ENCODE results near the gene C1S. TPM values are rescaled to one million over a fixed set of nuclear protein-coding genes. Genes with fewer than 3 reads are reported as not detected.
"Not testable (repeated sequence)": the region's sequence is repeated elsewhere in the genome, so short reads cannot be mapped to it uniquely, and the experiment has no call there.

The C1S gene
- total RNA-seq, 2 donors from 2014 or later: 1.3 to 4.3 TPM

DNA sequence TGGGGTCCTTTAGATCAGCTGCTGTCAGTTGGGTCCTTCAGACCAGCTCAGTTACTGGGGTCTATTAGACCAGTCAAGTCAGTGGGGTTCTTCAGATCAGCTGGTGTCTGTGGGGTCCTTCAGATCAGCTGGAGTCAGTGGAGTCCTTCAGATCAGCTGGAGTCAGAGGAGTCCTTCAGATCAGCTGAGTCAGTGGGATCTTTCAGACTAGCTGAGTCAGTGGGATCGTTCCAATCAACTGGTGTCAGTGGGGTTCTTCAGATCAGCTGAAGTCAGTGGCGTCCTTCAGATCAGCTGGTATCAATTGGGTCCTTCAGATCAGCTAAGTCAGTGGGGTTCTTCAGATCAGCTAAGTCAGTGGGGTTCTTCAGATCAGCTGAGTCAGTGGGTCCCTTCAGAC lies 27.5 kb upstream of the C1S start:
- ATAC-seq (no peak), DNase-seq (ENCODE audit: low spot score) (no peak)
- H3K27me3 Mint-ChIP-seq: peaks cover 0 to 2% of the 10 kb centered on the region in 2 donors
- H3K36me3 Mint-ChIP-seq: no peaks in the 10 kb centered on the region
- no peaks in the 10 kb centered on the region for H3K9me3 Mint-ChIP-seq
- peaks cover 6% of the 10 kb centered on the region in 2 donors for H3K4me1 Mint-ChIP-seq (ENCODE audit: low read depth in 2 of 2)
- no peak overlapping the region for H3K27ac Mint-ChIP-seq
- H3K4me3 Mint-ChIP-seq: no peak overlapping the region

DNA sequence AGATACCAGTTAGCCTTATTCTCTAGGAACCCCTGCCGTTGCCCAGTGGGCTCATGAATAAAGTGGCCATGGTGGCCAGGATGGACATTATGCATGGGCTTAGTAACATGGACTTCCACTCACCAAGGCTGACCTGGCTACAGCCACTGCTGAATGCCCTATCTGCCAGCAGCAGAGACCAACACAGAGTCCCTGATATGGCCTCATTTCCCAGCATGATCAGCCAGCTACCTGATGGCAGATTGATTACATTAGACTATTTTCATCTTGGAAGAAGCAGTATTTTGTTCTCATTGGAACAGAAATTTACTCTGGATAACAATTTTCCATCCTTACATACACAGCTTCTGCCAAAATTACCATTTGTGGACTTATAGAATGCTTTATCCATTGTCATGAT lies 26.1 kb upstream of the C1S start:
- Mint-ChIP-seq H3K27me3 (peaks cover 0 to 2% of the 10 kb centered on the region in 2 donors), H3K27ac (no peak overlapping the region), H3K9me3 (no peaks in the 10 kb centered on the region), H3K4me1 (ENCODE audit: low read depth in 2 of 2) (peaks cover 6% of the 10 kb centered on the region in 2 donors), H3K36me3 (no peaks in the 10 kb centered on the region), H3K4me3 (no peak overlapping the region)
- DNase-seq (ENCODE audit: low spot score): no peak
- ATAC-seq: no peak

DNA sequence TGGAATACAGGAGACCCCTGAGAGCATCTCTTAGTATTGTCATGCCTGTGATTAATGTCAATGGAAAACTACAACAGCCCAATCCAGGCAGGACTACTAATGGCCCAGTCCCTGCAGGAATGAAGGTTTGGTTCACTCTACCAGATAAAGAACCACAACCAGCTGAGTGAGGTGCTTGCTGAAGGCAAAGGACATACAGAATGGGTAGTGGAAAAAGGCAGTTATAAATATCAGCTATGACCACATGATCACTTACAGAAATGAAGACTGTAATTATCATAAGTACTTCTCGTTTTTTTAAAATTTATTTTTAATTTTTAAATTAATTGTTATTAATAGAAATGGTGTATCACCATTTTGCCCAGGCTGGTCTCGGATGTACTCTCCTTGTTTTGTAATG lies 25.1 kb upstream of the C1S start:
- DNase-seq (ENCODE audit: low spot score): no peak
- Mint-ChIP-seq H3K4me3 (no peak overlapping the region), H3K9me3 (no peaks in the 10 kb centered on the region), H3K4me1 (ENCODE audit: low read depth in 2 of 2) (peaks cover 6% of the 10 kb centered on the region in 2 donors), H3K27ac (no peak overlapping the region), H3K27me3 (peaks cover 0 to 2% of the 10 kb centered on the region in 2 donors), H3K36me3 (no peaks in the 10 kb centered on the region)
- ATAC-seq: no peak

DNA sequence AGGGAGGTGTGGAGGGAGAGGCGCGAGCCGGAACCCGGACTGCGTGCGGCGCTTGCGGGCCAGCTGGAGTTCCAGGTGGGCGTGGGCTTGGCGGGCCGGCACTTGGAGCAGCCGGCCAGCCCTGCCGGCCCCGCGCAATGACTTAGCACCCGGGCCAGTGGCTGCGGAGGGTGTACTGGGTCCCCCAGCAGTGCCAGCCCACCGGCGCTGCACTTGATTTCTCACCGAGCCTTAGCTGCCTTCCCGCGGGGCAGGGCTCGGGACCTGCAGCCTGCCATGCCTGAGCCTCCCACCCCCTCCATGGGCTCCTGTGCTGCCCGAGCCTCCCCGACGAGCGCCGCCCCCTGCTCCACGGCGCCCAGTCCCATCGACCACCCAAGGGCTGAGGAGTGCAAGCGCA lies 23.1 kb upstream of the C1S start:
- not testable (repeated sequence) for H3K27me3 Mint-ChIP-seq; ATAC-seq; DNase-seq (ENCODE audit: low spot score); H3K9me3 Mint-ChIP-seq; H3K27ac Mint-ChIP-seq; H3K4me3 Mint-ChIP-seq; H3K4me1 Mint-ChIP-seq (ENCODE audit: low read depth in 2 of 2); H3K36me3 Mint-ChIP-seq

DNA sequence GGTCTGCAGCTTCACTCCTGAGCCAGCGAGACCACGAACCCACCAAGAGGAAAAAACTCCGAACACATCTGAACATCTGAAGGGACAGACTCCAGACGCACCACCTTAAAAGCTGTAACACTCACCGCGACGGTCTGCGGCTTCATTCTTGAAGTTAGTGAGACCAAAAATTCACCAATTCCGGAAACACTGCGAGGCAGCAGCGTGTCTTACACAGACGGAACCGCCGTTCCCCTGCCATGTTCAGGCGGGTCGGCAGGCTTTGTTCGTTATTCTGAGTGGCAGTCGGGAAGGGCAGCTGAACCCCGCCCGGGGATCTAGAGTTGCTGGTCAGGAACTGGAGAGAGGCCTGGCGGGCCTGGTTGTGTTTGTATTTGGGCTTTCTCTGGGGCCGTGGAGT lies 21.9 kb upstream of the C1S start:
- no peak for DNase-seq (ENCODE audit: low spot score)
- no peak overlapping the region for H3K27ac Mint-ChIP-seq
- peaks cover 6% of the 10 kb centered on the region in 2 donors for H3K4me1 Mint-ChIP-seq (ENCODE audit: low read depth in 2 of 2)
- no peaks in the 10 kb centered on the region for H3K27me3 Mint-ChIP-seq
- H3K9me3 Mint-ChIP-seq: no peaks in the 10 kb centered on the region
- no peaks in the 10 kb centered on the region for H3K36me3 Mint-ChIP-seq
- no peak for ATAC-seq
- no peak overlapping the region for H3K4me3 Mint-ChIP-seq

DNA sequence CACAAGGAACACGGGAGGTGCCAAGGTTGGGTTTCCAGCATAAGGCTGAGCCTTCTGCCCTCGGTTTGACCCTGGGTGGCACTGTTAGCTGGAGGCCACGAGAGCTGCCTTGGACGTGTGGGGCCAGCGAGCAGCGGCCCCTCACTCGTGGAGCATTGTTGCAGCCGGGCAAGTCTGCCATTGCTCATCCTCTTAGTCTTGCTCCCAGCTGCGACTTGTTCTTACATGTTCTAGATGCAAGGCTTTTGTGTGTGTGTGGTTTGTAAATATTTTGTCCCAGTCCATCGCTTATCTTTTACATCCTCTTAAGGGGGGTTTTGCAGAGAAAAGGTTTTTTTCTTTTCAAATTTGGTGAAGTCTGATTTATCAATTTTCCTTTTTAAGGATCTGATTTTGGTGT lies 21.1 kb upstream of the C1S start:
- Mint-ChIP-seq H3K4me3 (no peak overlapping the region), H3K27me3 (no peaks in the 10 kb centered on the region), H3K9me3 (no peaks in the 10 kb centered on the region), H3K27ac (no peak overlapping the region), H3K36me3 (no peaks in the 10 kb centered on the region), H3K4me1 (ENCODE audit: low read depth in 2 of 2) (peaks cover 6% of the 10 kb centered on the region in 2 donors)
- ATAC-seq (no peak), DNase-seq (ENCODE audit: low spot score) (no peak)

DNA sequence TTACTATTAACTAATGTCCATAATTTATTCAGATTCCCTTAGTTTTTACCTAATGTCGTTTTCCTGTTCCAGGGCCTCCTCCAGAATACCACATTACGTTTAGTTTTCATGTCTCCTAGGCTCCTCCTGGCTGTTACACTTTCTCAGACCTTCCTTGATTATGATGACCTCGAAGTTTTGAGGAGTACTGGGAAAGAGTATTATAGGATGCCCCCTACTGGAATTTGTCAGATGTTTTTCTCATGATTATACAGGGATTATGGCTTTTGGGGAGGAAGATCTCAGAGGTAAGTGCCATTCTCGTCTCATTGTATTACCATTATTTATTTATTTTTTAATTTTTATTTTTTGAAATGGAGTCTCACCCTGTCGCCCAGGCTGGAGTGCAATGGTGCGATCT lies 17.7 kb upstream of the C1S start:
- H3K27ac Mint-ChIP-seq: no peak overlapping the region
- no peaks in the 10 kb centered on the region for H3K9me3 Mint-ChIP-seq
- no peaks in the 10 kb centered on the region for H3K27me3 Mint-ChIP-seq
- no peaks in the 10 kb centered on the region for H3K36me3 Mint-ChIP-seq
- no peak for DNase-seq (ENCODE audit: low spot score)
- peaks cover 0 to 7% of the 10 kb centered on the region in 2 donors for H3K4me1 Mint-ChIP-seq (ENCODE audit: low read depth in 2 of 2)
- no peak overlapping the region for H3K4me3 Mint-ChIP-seq
- ATAC-seq: no peak

DNA sequence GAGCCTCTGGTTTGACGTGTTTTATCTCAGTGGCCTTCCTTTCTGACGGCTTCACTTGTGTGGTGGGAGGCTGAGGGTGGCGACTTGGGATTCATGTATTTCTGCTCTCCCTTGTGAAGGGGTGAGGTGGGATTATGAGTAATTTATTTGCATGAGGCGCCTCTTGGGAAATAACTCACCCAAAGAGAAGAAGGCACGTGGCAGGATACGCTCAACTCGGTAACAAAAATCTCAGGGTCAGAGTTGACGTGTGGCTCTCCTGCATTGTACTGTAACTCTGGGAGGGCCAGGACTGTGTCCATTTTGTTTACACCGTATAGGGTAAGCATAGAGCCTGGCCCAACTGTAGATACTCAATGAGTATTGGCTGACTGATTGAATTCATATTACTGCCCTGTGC lies 14.6 kb upstream of the C1S start:
- Mint-ChIP-seq H3K27ac (no peak overlapping the region), H3K4me3 (no peak overlapping the region), H3K27me3 (no peaks in the 10 kb centered on the region), H3K36me3 (no peaks in the 10 kb centered on the region), H3K4me1 (ENCODE audit: low read depth in 2 of 2) (peaks cover 0 to 7% of the 10 kb centered on the region in 2 donors), H3K9me3 (no peaks in the 10 kb centered on the region)
- ATAC-seq: no peak
- DNase-seq (ENCODE audit: low spot score): no peak

DNA sequence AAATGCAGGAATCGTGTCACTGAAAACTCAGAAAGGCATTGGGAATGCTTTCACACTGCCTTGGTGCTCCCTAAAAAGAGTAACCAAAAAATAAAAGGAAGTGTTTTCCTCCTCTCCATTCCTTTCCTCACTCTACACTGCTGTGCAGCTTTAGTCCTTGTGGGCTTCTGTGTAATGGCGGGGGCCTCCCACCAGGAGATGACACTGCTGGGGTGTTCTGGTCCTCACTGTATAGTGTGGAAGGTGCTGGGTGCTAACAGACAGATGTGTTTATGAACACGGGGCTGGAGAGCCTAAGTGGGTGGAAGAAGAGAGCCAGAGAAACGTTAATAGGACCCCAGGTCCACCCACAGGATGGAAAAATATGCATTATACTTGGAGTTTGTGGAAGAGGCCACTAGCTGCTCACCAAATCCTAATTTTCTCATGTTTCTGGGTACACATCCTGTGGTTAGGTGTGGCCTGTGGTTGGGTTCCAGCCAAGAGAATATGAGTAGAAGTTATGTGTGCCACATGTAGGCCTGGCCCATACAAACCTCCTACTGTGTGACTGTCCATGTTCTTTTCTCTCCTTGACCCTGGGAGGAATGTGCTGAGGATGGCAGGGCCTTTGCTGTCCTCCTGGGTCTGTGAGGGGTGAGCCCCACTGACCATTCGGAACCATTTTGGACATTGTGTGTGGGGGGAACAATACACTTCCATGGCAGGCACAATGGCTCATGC lies 14.0 kb upstream of the C1S start:
- Mint-ChIP-seq H3K9me3 (no peaks in the 10 kb centered on the region), H3K27me3 (peaks cover 2 to 5% of the 10 kb centered on the region in 2 donors), H3K4me3 (no peak overlapping the region), H3K27ac (no peak overlapping the region), H3K36me3 (no peaks in the 10 kb centered on the region), H3K4me1 (ENCODE audit: low read depth in 2 of 2) (peaks cover 0 to 7% of the 10 kb centered on the region in 2 donors)
- DNase-seq (ENCODE audit: low spot score) (no peak), ATAC-seq (no peak)

DNA sequence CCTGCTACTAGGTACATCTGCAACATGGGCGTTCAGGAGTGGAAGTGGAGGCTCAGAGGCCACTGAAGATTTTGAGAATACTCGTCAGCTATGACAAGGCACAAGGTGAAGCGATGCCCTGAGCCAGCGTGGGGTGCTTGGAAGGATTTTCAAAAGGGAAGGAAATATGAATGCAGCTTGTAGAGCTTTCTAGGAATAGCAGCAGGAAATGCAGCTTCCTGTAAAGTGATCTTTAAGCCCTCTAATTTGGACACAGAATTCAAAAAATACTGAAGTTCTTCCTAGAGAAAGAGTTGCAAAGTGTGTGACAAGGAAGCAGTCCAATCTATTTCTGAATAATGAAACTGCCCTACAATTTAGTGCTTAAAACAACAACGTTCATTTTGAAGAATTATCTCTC lies 13.2 kb upstream of the C1S start:
- H3K4me1 Mint-ChIP-seq (ENCODE audit: low read depth in 2 of 2): peaks cover 0 to 7% of the 10 kb centered on the region in 2 donors
- peaks cover 2 to 12% of the 10 kb centered on the region in 2 donors for H3K27me3 Mint-ChIP-seq
- H3K36me3 Mint-ChIP-seq: no peaks in the 10 kb centered on the region
- DNase-seq (ENCODE audit: low spot score) (no peak), ATAC-seq (no peak)
- H3K4me3 Mint-ChIP-seq: no peak overlapping the region
- no peak overlapping the region for H3K27ac Mint-ChIP-seq
- H3K9me3 Mint-ChIP-seq: no peaks in the 10 kb centered on the region

DNA sequence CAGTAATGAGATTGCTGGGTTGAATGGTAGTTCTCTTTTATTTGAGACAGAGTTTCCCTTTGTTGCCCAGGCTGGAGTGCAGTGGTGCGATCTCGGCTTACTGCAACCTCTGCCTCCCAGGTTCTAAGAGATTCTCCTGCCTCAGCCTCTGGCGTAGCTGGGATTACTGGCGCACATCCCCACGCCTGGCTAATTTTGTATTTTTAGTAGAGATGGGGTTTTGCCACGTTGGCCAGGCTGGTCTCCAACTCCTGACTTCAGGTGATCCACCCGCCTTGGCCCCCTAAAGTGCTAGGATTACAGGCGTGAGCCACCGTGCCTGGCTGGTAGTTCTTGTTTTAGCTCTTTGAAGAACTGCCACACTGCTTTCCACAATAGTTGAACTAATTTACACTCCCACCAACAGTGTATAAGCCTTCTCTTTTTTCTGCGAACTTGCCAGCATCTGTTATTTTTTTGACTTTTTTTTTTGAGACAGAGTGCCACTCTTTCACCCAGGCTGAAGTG lies 11.0 kb upstream of the C1S start:
- not testable (repeated sequence) for H3K4me1 Mint-ChIP-seq (ENCODE audit: low read depth in 2 of 2); H3K4me3 Mint-ChIP-seq; H3K9me3 Mint-ChIP-seq; H3K27ac Mint-ChIP-seq; ATAC-seq; DNase-seq (ENCODE audit: low spot score); H3K36me3 Mint-ChIP-seq
- peaks cover 11 to 33% of the 10 kb centered on the region in 2 donors for H3K27me3 Mint-ChIP-seq

DNA sequence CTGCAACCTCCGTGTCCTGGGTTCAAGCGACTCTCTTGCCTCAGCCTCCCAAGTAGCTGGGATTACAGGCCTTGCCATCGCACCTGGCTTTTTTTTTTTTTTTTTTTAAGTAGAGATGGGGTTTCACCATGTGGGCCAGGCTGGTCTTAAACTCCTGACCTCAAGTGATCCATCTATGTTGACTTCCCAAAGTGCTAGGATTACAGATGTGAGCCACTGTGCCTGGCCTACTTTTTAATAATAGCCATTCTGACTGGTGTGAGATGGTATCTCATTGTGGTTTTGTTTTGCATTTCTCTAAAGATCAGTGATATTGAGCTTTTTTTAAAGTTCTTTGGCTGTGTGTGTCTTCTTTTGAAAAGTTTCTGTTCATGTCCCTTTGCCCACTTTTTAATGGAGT lies 10.5 kb upstream of the C1S start:
- not testable (repeated sequence) for H3K4me3 Mint-ChIP-seq; H3K27ac Mint-ChIP-seq; H3K4me1 Mint-ChIP-seq (ENCODE audit: low read depth in 2 of 2); DNase-seq (ENCODE audit: low spot score); ATAC-seq; H3K9me3 Mint-ChIP-seq; H3K36me3 Mint-ChIP-seq
- H3K27me3 Mint-ChIP-seq: peaks cover 13 to 38% of the 10 kb centered on the region in 2 donors

DNA sequence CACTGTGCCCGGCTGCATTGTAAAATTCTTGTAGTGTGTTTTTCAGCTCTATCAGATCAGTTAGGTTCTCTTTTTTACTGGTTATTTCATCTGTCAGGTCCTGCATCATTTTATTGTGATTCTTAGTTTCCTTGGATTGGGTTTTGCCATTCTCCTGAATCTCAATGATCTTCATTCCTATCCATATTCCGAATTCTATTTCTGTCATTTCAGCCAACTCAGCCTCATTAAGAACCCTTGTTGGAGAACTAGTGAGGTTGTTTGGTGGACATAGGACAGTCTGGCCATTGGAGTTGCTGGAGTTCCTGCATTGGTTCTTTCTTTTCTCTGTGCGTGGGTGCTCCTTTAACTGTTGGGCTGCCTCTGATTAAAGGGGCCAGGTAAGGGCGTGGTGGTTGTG lies 5.6 kb upstream of the C1S start:
- Mint-ChIP-seq H3K27me3 (peaks cover 20 to 45% of the 10 kb centered on the region in 2 donors), H3K27ac (no peak overlapping the region), H3K4me3 (no peak overlapping the region), H3K36me3 (no peaks in the 10 kb centered on the region), H3K4me1 (ENCODE audit: low read depth in 2 of 2) (no peaks in the 10 kb centered on the region), H3K9me3 (no peaks in the 10 kb centered on the region)
- DNase-seq (ENCODE audit: low spot score) (no peak), ATAC-seq (no peak)

DNA sequence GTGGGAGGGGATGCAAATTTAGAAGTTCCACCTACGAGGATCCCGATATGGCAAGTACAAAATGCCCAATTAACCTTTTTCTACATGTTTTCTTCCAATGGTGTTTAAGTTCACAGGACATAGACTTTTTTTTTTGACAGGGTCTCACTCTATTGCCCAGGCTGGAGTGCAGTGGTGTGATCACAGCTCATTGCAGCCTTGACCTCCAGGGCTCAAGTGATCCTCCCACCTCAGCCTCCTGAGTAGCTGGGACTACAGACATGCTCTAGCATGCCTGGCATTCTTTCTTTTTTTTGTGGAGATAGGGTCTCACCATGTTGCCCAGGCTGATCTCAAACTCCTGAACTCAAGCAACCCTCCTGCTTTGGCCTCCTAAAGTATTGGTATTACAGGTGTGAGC lies 4.8 kb upstream of the C1S start:
- H3K4me1 Mint-ChIP-seq (ENCODE audit: low read depth in 2 of 2); H3K36me3 Mint-ChIP-seq; H3K9me3 Mint-ChIP-seq; H3K4me3 Mint-ChIP-seq; ATAC-seq; DNase-seq (ENCODE audit: low spot score); H3K27ac Mint-ChIP-seq: not testable (repeated sequence)
- peaks cover 20 to 47% of the 10 kb centered on the region in 2 donors for H3K27me3 Mint-ChIP-seq

All from natural killer cell treated with Interleukin-12 subunit alpha and Interleukin-12 subunit beta and Interleukin-15 and Interleukin-18, amount 100 ng/mL, for 72 hours (primary cell).